NCI-H460 (cell line): ENCODE measurements around the gene WDR89. TPM values are rescaled to one million over a fixed set of nuclear protein-coding genes. Genes with fewer than 3 reads are reported as not detected.
"Not testable (repeated sequence)": the region's sequence is repeated elsewhere in the genome, so short reads cannot be mapped to it uniquely, and the experiment has no call there.

Experiments used
- DNase-seq: peaks from one replicate; pipeline ENCODE4 v3.0.0-alpha.2; 2016; ENCODE audit warnings: low read depth; ENCODE audit errors: extremely low read depth
- small RNA-seq, 2 experiments: library from RNA; depleted of rRNA; stranded (forward); fragments of <200 nt; gene quantifications; one replicate each; pipeline ENCODE3, GENCODE V24; 2014
- total RNA-seq: library from RNA; depleted of rRNA; stranded (reverse); fragments of >200 nt; shearing (Covaris generic); gene quantifications from 2 replicates; pipeline ENCODE4 v1.2.3, GENCODE V29; 2014; rRNA removed

The WDR89 gene
- total RNA-seq, 1 experiment from 2014 or later: 22.9 TPM

DNA sequence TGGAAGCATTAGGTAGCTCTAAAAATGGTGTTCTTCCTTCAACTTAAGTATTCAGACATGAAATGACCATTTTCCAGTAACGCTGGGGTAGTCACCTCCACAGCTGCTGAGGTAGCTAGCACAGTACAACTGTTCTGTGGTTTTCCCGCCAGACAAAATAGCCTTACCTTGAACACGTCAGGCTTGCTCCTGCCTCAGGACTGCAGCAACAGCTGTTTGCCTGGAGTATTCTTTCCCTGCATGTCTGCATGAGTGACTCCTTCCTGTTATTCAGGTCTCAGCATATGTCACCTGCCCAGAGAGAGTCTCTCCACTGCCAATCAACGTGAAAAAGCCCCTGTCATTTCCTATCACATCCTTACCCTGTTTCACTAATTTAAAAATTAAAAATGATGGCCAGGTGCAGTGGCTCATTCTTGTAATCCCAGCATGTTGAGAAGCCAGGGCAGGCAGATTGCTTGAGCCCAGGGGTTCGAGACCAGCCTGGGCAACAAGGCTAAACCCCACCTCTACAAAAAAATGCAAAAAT, 37.9 kb downstream of the WDR89 start:
- no peak for DNase-seq

DNA sequence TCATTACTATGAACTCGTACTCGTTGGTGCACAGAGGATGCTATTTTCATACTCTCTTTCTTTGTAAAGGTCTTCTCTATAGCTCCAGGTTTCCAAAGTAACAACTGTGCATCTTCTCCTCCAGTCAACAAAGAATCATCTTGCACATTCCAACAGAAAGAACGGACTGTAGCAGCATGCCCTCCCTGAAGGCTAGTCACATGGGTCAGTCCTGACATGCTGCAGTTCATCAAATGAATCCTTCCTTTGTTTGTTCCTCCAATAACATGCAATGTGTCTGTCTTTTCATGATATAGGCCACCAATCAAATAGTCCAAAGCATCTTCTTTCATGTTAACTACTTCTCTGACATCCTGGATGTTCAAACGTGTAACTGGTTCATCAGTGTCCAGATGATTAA, 42.9 kb downstream of the WDR89 start:
- DNase-seq: no peak

DNA sequence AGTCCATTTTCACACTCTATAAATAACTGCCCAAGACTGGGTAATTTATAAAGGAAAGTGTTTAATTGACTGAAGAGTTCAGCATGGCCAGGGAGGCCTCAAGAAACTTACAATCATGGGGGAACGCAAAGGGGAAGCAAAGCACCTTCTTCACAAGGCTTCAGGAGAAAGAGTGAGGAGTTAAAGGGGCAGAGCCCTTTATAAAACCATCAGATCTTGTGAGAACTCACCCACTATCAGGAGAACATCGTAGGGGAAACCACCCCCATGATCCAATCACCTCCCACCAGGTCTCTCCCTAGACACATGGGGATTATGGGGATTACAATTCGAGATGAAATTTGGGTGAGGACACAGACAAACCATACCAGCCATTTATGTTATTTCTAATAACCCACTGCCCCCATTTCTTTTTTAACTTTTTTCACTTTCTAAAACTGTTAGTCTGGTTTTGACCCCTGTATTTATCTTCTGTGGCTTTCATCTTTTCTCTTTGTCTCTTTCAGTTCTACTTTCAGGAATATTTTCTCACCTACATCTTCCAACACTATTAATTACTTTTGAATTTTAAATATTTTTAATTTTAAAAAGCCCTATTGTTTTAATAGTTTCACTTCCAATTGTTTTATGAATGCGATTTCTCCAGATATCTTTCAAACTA, 44.5 kb downstream of the WDR89 start:
- DNase-seq: no peak

DNA sequence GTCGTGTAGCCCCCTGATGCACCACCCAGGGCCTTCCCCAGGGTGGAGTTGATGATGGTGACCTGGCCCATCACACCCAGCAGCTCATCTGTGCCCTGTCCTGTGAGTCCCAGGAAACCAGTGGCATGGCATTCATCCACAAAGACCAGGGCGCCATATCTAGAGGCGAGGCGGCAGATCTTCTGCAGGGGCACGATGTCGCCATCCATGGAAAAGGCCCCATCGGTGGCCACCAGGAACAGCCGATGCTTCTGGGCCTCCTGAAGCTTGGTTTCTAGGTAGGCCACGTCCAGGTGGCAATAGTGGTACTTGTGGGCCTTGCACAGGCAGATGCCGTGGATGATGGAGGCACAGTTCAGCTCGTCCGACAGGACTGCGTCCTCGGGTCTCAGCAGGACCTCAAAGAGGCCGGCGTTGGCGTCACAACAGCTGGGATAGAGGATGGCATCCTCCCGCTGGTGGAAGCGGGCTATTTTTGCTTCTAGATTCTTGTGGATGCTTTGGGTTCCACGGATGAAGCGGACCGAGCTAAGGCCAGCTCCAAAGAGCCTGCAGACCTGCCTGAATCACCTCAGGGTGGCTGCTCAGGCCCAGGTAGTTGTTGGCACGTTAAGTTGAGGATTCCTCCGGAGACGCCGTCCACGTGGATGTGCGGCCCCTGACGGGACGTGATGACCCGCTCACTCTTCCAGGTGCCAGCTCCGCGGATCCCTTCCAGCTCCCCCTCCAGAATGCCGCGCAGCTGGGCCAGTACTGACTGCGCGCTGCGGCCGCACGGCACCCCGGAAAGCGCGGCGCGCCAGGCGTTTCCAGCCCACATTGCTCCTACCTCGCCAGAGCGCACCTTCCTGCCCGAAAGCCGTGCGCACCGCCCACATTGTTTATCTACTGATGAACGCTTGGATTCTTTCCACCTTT, 47.0 kb downstream of the WDR89 start:
- DNase-seq: no peak

DNA sequence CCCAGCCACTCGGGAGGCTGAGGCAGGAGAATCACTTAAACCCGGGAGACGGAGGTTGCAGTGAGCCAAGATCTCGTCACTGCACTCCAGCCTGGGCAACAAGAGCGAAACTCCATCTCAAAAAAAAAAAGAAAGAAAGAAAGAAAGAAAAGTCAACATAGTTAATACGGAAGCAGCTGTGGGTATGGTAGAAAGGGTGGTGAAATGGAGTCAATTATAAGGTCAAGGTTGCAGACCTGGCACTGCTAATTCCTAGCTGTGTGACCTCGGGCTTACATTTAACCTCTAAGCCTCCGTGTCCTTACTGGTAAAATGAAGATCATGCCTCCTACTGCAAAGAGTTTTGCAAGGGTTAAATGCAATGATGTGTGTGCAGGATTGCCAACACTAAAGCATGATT, 58.6 kb downstream of the WDR89 start:
- DNase-seq: not testable (repeated sequence)

DNA sequence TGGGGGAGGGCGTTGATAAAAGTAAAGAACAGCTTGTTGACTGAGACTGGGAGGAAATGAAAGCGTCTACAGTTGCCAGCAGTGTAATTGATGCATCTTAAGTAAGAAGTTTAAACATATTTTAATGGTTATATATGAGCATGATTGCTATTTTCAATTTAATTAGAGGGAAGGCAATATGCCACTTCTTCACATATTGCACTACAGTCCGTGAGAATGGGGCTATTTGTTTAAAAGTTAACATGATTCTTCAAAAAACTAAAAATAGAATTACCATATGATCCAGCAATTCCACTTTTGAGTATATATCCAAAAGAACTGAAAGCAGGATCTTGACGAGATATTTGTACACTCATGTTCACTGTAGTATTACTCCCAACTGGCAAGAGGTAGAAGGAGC, 60.2 kb downstream of the WDR89 start:
- no peak for DNase-seq

DNA sequence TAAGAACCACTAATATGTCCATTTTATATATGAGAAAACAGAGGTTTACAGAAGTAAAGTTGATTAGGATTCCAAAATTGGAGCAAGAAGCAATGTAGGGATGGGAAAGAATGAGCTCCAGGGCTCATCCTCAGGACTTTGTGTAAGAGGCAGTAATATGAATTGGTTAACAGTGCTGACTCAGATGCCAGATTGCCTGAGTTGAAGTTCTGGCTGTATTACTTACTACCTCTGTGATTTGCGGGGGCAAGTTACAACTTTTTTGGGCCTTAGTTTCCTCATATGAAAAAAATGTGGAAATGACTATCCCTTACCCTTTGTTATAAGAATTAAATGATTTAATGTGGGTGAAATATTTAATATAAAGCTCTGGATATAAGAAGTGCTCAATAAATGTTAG, 63.4 kb downstream of the WDR89 start:
- no peak for DNase-seq

DNA sequence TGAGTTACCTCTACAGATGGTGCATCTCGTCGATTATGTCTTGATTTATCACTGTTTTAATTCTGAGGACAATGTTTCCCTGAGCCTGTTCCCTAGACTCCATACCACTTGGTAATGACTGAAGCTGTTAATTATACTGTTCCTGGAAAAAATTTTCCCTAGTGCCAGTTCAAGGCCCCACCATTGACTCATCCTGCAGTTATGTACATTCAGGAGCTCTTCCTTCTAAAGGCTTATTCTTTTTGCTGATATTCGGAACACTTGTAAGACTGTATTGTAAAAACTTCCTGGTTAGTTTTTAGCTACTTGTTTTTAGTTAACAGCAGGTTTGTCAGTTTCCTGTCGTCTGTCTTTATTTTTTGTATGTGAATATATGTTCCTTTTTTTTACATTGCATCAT, 68.1 kb downstream of the WDR89 start:
- DNase-seq: no peak

DNA sequence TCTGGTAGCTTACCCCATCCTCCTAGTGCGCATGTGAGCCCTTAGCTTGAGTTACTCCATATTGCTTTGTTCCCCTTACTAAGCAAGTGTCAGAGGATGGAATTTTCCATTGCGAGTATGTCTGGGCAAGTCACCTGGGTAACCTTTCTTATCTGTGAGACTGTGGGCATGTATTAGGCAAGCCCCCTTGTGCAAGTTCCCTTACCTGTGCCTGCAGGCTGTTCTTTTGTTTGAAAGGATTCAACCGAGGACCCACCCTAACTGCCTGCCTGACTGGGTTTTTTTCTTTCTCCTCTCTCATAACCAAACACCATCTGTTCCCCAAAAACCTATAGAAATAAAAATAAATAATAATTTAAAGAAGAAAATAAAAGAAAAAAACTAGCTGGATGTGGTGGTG, 76.2 kb downstream of the WDR89 start:
- no peak for DNase-seq

DNA sequence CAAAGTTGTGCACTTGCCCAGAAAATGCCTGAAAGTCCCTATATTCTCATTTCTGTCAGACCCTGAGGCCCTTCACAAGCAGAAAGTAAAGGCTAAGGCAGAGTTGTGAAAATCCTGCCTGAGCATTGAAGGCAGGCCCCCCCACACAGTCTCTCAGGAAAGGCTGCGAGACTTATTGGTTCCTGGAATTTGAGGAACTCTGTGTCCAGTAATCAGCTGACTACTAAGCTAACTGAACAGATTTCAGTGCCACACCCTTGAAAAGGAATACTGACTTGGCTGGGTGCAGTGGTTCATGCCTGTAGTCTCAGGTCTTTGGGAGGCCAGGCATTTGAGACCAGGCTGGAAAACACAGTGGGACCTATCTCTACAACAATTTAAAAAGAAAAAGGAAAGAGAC, 77.4 kb downstream of the WDR89 start:
- DNase-seq: no peak

DNA sequence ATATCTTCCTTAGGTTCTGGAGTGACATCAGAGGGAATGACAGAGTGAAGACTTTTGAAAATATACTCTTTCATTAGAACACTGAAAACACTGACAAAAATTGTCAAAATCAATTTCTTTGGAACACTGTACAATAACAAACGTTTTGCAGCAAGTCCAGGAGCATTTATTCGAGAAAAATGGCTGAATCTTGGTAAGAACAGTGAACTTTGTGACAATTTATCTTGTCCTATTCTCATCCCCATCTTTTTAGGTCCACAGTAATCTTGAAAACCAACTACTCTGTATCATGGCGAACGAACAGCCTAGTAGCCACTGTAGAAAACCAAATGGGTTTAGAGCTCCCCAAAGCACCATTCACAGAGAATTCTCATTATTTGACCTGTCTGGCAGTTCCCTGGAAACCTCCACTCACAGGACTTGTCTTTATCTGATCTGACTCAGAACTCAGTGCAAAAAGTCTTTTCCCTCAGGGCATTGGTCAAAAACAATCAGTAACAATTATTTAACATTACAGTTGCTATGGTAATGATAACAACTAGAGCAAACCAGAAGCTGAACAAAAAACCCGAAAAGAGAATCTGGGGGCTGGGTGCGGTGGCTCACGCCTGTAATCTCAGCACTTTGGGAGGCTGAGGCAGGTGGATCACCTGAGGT, 78.2 kb downstream of the WDR89 start:
- DNase-seq: no peak

DNA sequence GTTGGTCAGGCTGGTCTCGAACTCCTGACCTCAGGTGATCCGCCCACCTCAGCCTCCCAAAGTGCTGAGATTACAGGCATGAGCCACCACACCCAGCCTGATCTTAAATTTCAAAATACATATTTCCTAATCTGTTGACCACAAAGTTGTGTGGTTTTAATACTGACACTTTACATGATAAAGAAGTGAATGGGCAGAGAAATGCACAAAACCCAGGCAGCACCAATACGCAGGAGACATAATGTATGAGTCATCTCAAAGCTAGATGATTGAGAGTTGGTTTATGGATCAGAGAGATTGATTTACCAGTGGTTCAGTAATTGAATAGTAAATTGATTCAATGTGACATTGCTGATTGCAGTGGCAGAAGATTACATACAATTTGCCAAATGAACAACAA, 79.3 kb downstream of the WDR89 start:
- no peak for DNase-seq

DNA sequence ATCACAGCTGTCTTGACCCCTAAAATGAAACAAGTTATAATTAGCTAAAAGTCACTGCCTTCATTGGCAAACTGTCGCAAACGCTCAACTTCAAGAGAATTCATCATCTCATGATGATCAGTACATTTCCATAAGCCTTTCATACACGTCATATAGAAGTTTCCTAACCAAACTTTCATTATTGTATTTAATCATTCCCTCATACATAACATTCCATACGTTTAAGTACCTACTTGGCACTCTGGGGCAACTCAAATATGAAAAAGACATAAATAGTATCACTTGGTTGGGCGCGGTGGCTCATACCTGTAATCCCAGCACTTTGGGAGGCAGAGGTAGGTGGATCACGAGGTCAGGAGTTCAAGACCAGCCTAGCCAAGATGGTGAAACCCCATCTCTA, 86.1 kb downstream of the WDR89 start:
- DNase-seq: no peak

DNA sequence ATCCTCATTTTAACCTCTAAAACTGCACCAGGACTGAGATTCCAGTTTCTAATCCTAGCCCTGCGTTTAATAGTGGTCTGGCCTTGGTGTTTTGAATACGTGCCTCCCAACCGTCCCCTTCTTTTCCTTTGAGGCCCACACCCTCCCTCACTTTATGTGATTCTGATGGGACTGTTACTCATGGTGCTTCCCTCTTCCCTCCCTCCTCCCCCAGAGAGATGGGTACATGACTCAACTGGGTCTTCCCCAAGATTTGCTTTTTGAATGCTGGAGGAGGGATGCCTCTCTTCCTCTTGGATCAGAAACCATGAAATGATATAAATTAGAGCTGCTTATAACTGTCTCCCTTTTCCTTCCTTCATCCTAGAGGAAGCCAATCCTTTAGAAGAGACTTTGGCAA, 90.3 kb downstream of the WDR89 start:
- no peak for DNase-seq

DNA sequence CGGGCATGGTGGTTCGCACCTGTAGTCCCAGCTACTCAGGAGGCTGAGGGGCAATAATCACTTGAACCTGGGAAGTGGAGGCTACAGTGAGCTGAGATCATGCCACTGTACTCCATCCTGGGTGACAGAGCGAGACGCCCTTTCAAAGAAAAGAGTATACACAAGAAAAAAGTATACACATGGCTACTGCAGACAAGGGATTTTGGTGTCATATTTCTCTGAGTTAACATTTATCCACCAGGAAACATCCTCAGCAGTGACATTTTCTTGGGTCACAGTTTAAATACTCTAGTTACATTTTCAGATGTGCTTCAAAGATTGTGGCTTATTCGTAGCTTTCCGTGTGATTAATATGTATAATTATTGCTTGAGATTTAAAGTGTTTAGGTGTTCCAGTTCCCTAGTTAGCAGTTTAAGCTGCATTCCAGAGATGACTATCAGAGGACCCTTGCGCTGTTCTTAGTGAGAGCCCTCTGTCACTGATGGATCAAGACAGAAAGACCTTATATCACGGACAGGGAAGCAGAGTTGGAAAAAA, 93.8 kb downstream of the WDR89 start:
- DNase-seq: no peak

Small RNAs within 50 kb of the gene (small RNA-seq; reads per million reads assigned to genes)
- gene RF00012 (0 to 0.12 reads per million in 2 experiments), gene RF00019 (0 reads per million in 2 experiments), gene RNU6-1162P (0 reads per million in 2 experiments), gene RNU6-597P (0 reads per million in 2 experiments)

Other genes with a start within 250 kb of the WDR89 start
- gene PPP2R5E, start 98.5 kb downstream of the WDR89 start, total RNA-seq: 26.9 and 28.1 TPM in 2 replicates
- gene SGPP1, start 86.2 kb upstream of the WDR89 start, total RNA-seq: 45.3 and 46.0 TPM in 2 replicates
- gene SYNE2, start 211.1 kb upstream of the WDR89 start, total RNA-seq: 9.1 and 10.1 TPM in 2 replicates